Measurements from ENCODE around the gene LRP3. TPM values are rescaled to one million over a fixed set of nuclear protein-coding genes. Genes with fewer than 3 reads are reported as not detected.

The LRP3 gene
- total and polyA plus RNA-seq, 12 donors: 1.4 to 92.8 (median 52.2) TPM

DNA sequence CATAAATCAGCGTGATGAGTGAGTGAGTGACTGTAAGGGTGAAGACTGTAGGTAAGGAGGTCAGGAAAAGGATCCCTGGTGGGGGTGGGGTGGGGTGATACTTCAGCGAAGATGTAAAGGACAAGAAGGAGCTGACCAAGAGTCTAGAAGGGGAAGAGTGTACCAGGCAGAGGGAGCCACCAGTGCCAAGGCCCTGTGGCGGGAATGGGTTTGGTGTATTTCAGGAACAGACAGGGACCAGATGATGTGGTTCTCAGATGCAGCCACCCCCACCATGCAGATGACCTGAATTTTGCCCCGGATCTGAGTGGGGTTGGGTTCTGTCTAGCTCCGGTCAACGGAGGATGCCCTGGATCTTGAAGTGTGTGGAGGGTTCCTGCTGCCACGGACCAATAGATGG is 61.7 kb downstream of the LRP3 start:
- no peaks in the 10 kb centered on the region for H3K4me1 ChIP-seq (replicated peaks in 1 of 2)
- DNase-seq: no peak
- H3K27me3 ChIP-seq: no peaks in the 10 kb centered on the region
- 81 to 89% (median 85%) methylated on average over 5 to 7 of the region's 7 CpGs for WGBS, 4 donors
- no peak overlapping the region for H3K4me3 ChIP-seq
- intact Hi-C loops (cut with DNase I): no loop called here
- no peaks in the 10 kb centered on the region for H3K36me3 ChIP-seq (replicated peaks in 1 of 2)
- no peak overlapping the region for H3K27ac ChIP-seq
- H3K9me3 ChIP-seq (replicated peaks in 1 of 3): no peaks in the 10 kb centered on the region
- no peak for TF ChIP-seq POLR2A (IDR thresholded peaks at IDR 0.05)
- TF ChIP-seq, protein P1, sequence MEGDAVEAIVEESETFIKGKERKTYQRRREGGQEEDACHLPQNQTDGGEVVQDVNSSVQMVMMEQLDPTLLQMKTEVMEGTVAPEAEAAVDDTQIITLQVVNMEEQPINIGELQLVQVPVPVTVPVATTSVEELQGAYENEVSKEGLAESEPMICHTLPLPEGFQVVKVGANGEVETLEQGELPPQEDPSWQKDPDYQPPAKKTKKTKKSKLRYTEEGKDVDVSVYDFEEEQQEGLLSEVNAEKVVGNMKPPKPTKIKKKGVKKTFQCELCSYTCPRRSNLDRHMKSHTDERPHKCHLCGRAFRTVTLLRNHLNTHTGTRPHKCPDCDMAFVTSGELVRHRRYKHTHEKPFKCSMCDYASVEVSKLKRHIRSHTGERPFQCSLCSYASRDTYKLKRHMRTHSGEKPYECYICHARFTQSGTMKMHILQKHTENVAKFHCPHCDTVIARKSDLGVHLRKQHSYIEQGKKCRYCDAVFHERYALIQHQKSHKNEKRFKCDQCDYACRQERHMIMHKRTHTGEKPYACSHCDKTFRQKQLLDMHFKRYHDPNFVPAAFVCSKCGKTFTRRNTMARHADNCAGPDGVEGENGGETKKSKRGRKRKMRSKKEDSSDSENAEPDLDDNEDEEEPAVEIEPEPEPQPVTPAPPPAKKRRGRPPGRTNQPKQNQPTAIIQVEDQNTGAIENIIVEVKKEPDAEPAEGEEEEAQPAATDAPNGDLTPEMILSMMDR (IDR thresholded peaks at IDR 0.05): no peak

DNA sequence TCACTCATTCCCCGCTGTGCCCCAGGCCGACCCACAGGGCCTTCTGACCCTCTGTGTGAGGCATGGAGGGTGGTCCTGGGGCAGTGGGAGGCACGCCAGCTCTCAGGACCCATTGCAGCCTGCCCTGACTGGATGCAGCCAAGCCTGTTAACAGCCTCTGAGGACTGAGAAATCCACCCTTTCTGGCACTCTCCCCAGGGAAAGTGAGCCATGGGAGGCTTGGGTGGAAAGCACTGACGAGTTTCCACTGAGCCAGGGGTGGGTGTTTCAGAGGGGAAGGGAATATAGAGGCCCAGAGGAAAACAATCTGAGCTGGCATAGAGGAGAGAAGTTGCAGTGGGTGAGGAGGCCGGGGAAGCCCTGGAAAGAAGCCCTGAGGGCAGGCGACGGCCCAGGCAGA is 62.1 kb downstream of the LRP3 start:
- no peak for TF ChIP-seq POLR2A (IDR thresholded peaks at IDR 0.05)
- TF ChIP-seq, protein P1 (IDR thresholded peaks at IDR 0.05): no peak
- DNase-seq: no peak
- intact Hi-C loops (cut with DNase I): no loop called here

DNA sequence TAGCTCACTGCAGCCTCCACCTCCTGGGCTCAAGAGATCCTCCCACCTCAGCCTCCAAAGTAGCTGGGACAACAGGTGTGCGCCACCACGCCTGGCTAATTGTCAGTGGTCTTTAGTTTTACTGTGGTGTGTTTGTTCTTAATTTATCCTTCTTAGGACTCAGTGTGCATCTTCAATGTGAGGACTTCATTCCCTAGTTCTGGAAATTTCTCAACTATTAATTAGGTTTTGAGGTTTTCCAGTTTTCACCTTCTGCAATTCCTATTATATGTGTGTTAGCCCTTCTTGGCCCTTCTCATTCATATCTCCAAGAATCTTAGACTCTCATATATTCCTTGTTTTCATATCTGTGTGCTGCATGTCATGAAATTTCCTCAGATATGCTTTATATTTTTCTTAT is 63.7 kb downstream of the LRP3 start:
- 96 to 100% (median 100%) methylated on average over 2 of the region's 2 CpGs for WGBS, 4 donors
- Histone ChIP-seq H3K4me1 (replicated peaks in 1 of 2) (no peaks in the 10 kb centered on the region), H3K27ac (no peak overlapping the region), H3K9me3 (replicated peaks in 1 of 3) (no peaks in the 10 kb centered on the region), H3K36me3 (replicated peaks in 1 of 2) (no peaks in the 10 kb centered on the region), H3K4me3 (no peak overlapping the region), H3K27me3 (no peaks in the 10 kb centered on the region)
- intact Hi-C loops (cut with DNase I): no loop called here
- no peak for DNase-seq
- TF ChIP-seq, protein P1 (IDR thresholded peaks at IDR 0.05): no peak
- TF ChIP-seq POLR2A (IDR thresholded peaks at IDR 0.05): no peak

More for the DNA sequence above, 62.1 kb downstream of the LRP3 start:
- Histone ChIP-seq H3K27me3 (no peaks in the 10 kb centered on the region), H3K27ac (no peak overlapping the region), H3K36me3 (replicated peaks in 1 of 2) (no peaks in the 10 kb centered on the region), H3K4me3 (no peak overlapping the region), H3K4me1 (replicated peaks in 1 of 2) (no peaks in the 10 kb centered on the region), H3K9me3 (replicated peaks in 1 of 3) (no peaks in the 10 kb centered on the region)
- 43 to 70% (median 52%) methylated on average over 4 to 7 of the region's 7 CpGs for WGBS, 4 donors

Other genes starting within 250 kb of the LRP3 start
- gene CEP89, start 222.4 kb upstream of the LRP3 start, total RNA-seq: 10 to 100 TPM in 7 of 9 donors, 1 to 10 TPM in 2; 9.2 to 20.1 (median 14.1) TPM
- 10 to 100 TPM; 11.0 to 16.9 (median 13.3) TPM for gene CEP89, start 222.4 kb upstream of the LRP3 start, polyA plus RNA-seq
- gene FAAP24, start 222.1 kb upstream of the LRP3 start, total RNA-seq: 1 to 10 TPM; 1.2 to 4.9 (median 2.8) TPM
- gene FAAP24, start 222.1 kb upstream of the LRP3 start, polyA plus RNA-seq: 1 to 10 TPM in 2 of 3 donors, under 1 TPM in 1; 0.51 to 1.3 (median 1.1) TPM
- gene RHPN2, start 129.4 kb upstream of the LRP3 start, total RNA-seq: 1 to 10 TPM in 5 of 9 donors, under 1 TPM in 3, not detected in 1; 0.52 to 1.3 (median 1.0) TPM
- 1 to 10 TPM in 1 of 3 donors, under 1 TPM in 2; 0.54 to 1.3 (median 0.72) TPM for gene RHPN2, start 129.4 kb upstream of the LRP3 start, polyA plus RNA-seq
- gene GPATCH1, start 113.1 kb upstream of the LRP3 start, total RNA-seq: 10 to 100 TPM in 1 of 9 donors, 1 to 10 TPM in 8; 4.6 to 11.6 (median 6.8) TPM
- 1 to 10 TPM; 7.0 to 10.0 (median 9.1) TPM for gene GPATCH1, start 113.1 kb upstream of the LRP3 start, polyA plus RNA-seq
- gene WDR88, start 62.2 kb upstream of the LRP3 start, total RNA-seq: under 1 TPM in 1 of 9 donors, not detected in 8; 0.11 TPM
- gene WDR88, start 62.2 kb upstream of the LRP3 start, polyA plus RNA-seq: under 1 TPM in 1 of 3 donors, not detected in 2; 0.03 TPM
- 1 to 10 TPM in 1 of 9 donors, under 1 TPM in 5, not detected in 3; 0.14 to 2.8 (median 0.45) TPM for gene SLC7A10, start 31.5 kb downstream of the LRP3 start, total RNA-seq
- gene SLC7A10, start 31.5 kb downstream of the LRP3 start, polyA plus RNA-seq: 1 to 10 TPM in 1 of 3 donors, under 1 TPM in 1, not detected in 1; 0.24 to 9.3 TPM
- gene CEBPA, start 108.2 kb downstream of the LRP3 start, total RNA-seq: 10 to 100 TPM in 2 of 9 donors, 1 to 10 TPM in 7; 1.6 to 24.6 (median 8.1) TPM
- 10 to 100 TPM in 2 of 3 donors, under 1 TPM in 1; 0.60 to 29.9 (median 10.1) TPM for gene CEBPA, start 108.2 kb downstream of the LRP3 start, polyA plus RNA-seq
- 10 to 100 TPM in 6 of 9 donors, 1 to 10 TPM in 3; 8.9 to 21.9 (median 10.9) TPM for gene CEBPG, start 179.4 kb downstream of the LRP3 start, total RNA-seq
- gene CEBPG, start 179.4 kb downstream of the LRP3 start, polyA plus RNA-seq: 10 to 100 TPM; 10.2 to 14.8 (median 10.6) TPM

Measured in adrenal gland (tissue), 12 donors.